SW 1271 (cell line): Measurements from ENCODE around the gene EMP1.
"Not testable (repeated sequence)": the region's sequence is repeated elsewhere in the genome, so short reads cannot be mapped to it uniquely, and the experiment has no call there.

Source experiments
- DNase-seq, 2 experiments: peaks; one replicate each; lab custom pipeline; 2025; lab: John Stamatoyannopoulos, UW

EMP1 gene

DNA sequence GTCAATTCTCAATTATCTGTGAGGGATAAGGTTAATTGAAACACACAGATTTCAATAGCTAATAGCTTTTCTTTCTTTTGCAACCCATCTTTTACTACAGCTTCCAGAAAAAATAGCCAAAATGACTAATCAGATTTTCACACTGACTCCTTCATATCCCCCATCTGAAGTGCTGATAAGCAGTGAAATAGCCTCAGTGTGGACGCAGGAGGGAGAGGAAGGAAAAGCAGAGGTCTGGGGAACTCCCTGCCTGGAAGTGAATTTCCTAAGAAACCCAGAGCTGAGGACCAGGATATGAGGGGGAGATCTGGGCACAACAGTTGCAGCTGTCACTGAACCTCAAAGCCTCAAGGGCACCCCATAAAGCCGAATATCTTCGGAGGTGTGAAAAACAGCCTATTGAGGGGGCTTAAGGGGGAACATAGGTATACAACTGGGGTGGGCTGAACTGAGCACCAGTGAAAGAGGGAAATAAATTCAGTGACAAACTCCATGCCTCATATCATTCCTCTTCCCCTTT lies 60.9 kb downstream of the EMP1 start:
- DNase-seq, result no peak

DNA sequence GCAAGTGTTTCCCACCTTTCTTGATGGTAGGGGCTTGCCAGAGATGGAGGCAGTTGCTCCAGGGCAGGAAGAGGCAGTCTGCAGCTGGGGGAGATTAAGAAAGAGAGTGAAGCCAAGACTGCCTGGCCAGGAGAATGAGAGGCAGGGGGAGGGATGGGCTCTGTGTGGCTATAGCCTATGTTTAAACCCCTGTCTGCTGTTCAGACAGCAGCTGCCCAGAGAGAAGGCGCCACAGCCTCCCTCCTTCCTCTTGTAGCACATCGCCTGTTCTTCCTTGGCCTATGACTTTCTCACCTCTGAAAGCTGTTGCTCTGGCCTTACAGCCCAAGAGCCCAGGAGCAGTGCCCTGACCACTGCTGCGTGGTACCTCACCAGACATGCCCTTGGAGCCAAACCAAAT lies 61.7 kb downstream of the EMP1 start:
- DNase-seq, result no peak

DNA sequence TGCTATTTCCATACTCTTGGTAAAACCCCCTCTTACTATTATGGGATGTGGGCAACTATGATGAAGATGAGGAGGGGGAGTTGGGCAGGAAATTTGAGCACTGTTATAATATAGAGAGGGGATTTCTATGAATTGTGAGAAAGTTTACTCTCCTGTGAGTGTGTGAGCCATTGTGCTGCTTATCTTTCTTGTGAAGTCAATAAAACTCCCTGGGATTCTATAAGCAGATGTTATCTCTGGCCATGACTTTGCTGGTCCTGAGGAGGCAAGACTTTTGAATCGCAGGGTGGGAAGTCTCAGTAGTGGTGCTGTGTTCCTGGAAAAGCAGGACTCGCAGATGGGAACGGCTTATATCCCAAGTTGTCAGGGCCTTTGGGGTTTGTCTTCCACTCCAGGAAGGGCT lies 62.2 kb downstream of the EMP1 start:
- no peak for DNase-seq

DNA sequence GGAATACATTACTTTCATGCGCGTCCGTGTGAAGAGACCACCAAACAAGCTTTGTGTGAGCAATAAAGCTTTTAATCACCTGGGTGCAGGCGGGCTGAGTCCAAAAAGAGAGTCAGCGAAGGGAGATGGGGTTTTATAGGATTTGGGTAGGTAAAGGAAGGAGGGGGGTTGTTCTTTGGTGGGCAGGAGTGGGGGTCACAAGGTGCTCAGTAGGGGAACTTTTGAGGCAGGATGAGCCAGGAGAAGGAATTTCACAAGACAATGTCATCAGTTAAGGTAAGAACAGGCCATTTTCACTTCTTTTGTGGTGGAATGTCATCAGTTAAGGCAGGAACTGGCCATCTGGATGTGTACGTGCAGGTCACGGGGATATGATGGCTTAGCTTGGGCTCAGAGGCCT lies 63.1 kb downstream of the EMP1 start:
- DNase-seq, result not testable (repeated sequence)

DNA sequence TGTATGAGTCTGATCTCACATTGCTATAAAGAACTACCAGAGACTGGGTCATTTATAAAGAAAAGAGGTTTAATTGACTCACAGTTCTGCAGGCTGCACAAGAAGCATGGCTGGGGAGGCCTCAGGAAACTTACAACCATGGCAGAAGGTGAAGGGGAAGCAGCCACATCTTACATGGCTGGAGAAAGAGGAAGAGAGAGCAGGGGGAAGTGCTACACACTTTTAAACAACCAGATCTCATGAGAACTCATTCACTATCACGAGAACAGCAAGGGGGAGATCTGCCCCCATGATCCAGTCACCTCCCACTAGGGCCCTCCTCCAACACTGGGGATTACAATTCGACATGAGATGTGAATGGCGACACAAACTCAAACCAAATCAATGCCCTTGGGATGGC lies 71.3 kb downstream of the EMP1 start:
- DNase-seq, result not testable (repeated sequence)

DNA sequence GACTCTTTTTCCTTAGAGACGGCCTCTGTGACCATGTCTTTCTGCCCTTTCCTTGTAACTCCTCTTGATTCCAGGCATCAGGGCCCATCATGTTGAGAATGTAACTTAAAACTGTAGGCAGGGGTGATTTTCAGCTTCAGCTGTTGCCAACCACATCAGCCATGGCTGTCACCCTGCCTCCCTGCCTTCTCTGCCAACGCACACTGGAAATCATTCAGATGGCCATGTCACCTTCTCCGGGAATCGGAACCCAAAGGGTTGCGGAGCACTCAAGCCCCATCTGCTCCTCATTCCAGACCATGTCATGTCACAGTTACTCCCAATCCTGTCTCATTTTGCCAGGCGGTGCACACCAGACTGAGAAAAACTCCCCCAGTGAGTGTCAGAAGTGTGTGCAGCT lies 72.1 kb downstream of the EMP1 start:
- no peak for DNase-seq
